Subcutaneous adipose tissue (tissue), 4 donors: ENCODE results near the gene ANKRD17. TPM values are rescaled to one million over a fixed set of nuclear protein-coding genes. Genes with fewer than 3 reads are reported as not detected.

Experiments
- total RNA-seq, 4 donors: library from RNA; depleted of rRNA; stranded (reverse); fragments of >200 nt; gene quantifications; one replicate each; pipeline ENCODE4 v1.1.0, GENCODE V29; 2016
- TF ChIP-seq, protein P1 (sequence below): fragments of 450-650 bp; IDR thresholded peaks from one replicate; pipeline ENCODE4 v1.5.1; 2016; ENCODE audit warnings: low read depth, mild to moderate bottlenecking, control low read depth, antibody characterized with exemption, moderate library complexity

The ANKRD17 gene
- total RNA-seq, 4 donors from 2014 or later, result 54.6 to 67.7 (median 57.5) TPM

DNA sequence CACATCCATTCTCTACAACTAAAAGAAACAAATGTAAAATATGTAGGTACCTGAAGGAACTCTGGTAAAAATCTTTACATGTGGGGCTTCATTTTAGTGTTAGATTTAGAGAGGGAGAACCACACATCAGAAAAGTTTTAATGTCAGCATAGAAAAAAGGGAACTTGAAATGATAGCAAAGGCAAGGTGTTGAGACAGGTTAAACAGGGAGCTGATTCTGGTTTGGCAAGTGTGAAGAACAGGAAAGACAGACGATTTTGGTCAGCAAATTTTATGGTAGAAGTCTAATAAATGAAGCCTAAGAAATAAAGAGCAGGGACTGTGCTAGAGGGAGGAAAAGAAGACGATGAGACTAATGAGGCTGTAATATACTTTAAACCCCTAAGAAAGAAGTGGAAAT, 121.5 kb downstream of the ANKRD17 start:
- TF ChIP-seq, protein P1, sequence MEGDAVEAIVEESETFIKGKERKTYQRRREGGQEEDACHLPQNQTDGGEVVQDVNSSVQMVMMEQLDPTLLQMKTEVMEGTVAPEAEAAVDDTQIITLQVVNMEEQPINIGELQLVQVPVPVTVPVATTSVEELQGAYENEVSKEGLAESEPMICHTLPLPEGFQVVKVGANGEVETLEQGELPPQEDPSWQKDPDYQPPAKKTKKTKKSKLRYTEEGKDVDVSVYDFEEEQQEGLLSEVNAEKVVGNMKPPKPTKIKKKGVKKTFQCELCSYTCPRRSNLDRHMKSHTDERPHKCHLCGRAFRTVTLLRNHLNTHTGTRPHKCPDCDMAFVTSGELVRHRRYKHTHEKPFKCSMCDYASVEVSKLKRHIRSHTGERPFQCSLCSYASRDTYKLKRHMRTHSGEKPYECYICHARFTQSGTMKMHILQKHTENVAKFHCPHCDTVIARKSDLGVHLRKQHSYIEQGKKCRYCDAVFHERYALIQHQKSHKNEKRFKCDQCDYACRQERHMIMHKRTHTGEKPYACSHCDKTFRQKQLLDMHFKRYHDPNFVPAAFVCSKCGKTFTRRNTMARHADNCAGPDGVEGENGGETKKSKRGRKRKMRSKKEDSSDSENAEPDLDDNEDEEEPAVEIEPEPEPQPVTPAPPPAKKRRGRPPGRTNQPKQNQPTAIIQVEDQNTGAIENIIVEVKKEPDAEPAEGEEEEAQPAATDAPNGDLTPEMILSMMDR, result no peak

DNA sequence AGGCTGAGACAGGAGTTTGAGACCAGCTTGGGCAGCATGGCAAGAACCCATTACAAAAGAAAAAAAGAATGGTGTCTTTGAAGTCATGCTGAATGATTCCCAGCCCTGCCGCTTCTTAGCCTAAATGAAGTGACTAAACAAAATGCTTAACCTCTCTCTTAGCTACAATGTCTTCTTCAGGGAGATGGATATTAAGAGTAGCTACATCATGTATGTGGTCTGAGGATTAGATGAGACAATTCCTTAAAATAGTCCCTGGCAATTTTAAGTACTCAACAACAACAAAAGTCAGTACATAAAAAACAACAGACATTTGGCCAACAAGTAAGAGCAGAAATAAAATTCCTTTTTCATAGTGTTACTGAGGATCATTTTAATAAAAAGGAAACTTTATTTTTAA, 124.8 kb downstream of the ANKRD17 start:
- TF ChIP-seq, protein P1, result no peak

DNA sequence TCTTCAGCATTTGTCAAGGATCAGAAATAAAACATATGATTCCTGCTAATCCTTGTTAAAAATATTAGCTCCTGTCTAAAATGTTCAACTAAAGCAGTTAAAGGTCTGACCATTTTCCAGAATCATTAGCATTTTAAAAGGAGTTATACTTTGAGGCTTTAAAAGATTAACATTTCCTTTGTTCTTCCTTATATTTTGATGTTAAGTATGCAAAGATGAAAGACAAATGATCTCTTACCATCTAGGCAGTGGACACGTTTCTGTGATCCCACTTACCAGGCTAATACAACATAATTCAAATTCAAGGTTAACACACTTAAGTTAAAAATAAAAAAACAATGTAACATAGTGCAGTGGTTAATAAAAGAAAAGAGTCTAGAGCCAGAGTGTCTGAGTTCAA, 127.3 kb downstream of the ANKRD17 start:
- TF ChIP-seq, protein P1, result no peak

DNA sequence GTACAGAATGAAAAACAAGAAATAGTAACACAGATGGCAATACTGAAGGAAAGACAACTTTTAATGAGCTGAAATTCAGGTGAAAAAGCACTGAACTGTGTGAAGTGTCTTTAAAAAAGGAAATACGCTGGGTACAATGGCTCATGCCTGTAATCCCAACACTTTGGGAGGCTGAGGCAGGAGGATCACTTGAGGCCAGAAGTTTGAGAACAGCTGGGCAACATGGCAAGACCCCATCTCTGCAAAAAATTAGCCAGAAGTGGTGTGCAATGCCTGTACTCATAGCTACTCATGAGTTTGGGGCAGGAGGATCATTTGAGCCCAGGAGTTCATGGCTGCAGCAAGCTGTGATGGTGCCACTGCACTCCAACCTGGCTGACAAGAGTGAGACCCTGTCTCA, 129.3 kb downstream of the ANKRD17 start:
- TF ChIP-seq, protein P1, result no peak

DNA sequence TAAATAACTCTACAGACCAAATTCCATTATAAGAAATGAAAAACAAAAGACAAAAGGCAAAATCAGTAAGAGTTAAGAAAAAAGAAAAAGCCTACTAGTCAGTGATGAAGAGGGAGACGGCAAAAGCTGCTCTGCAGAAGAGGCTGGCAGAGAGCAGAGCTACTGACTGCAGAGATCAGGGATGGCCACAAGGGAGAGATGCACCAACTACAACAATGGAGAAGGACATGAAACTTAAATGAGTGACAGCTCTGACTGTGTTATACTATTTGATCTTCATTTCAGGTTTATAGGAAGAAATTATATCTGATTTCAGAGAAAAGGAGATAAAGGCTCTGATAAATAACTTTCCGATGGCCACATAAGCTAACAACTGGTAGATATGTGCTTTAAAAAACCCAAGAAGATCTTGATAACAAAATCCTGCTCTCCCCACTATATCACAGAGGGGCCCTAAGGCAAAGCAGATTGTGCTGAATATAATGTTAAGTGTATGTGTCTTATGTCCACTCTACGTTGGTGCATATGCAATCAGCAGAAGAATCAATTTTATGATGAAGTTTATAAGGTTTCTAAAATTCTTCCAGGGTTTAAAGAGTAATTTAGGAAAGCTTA, 130.7 kb downstream of the ANKRD17 start:
- TF ChIP-seq, protein P1, result no peak

DNA sequence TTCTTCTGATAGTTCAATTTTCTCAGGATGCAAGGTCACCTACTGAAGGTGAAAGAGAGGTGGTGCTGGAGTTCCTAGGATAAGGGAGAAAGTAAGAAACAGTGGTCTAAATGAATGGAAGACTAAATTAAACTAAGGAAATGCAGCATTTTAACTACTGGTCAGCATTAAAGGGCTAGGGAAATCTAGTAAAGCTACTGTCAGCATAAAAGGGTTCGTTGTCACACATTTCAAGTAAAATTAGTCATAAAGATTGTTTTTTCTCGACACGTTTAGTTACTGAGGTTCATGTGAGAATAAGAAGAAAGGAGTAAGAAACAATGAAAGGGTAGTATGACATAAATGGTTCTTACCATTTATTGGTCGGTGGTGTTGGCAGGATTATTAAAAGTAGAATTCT, 149.1 kb downstream of the ANKRD17 start:
- TF ChIP-seq, protein P1, result no peak

DNA sequence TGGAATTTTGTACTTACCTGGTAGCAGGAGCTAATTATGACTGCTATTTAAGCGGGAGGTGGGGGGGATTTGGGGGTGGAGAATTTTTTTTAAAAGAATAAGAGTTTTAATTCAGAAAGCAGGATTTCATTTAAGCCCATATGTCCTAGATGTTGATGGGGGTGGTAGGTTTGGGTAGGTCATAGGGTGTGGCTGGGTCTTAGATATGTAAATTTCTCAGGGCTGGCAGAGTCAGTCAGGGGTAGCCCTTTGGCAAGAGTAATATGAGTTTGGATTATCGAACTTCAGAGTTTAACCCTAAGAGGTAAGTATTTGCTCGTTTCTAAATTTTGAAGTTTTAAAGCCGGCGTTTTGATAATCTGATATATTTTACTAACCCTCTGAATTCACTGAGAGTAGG, 153.9 kb downstream of the ANKRD17 start:
- TF ChIP-seq, protein P1, result no peak
